Measurements from ENCODE around the gene ADARB2.

The ADARB2 gene

GRCh38 chr10:1204434-1205326 lies 532.6 kb downstream of the ADARB2 start:
- no peak for DNase-seq (ENCODE audit: low read depth)

- DNase-seq (ENCODE audit: low read depth): no peak
Measured at GRCh38 chr10:1203704-1204103, 533.6 kb downstream of the ADARB2 start.

DNA sequence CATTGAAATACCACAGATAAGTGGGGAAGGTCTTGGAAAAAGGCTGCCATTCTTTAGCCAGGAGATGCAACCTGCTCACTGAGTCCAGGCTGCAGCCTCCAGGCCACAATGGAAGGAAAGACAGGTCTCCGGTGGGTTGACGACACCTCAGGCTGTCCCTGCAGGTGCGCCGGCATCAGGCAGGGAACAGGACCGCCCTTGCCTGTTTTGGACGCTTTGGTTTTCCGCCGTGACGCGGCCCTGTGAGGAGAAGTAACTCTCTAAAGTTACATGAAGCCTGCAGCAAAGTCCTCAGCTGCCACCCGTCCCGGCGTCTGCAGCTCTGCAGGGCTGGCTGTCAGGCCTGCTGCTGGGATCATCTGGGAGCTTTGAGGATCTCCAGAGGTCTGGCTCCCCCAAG lies 534.1 kb downstream of the ADARB2 start:
- DNase-seq (ENCODE audit: low read depth): no peak

- no peak for DNase-seq (ENCODE audit: low read depth)
Measured at GRCh38 chr10:1202343-1202742, 535.0 kb downstream of the ADARB2 start.

DNA sequence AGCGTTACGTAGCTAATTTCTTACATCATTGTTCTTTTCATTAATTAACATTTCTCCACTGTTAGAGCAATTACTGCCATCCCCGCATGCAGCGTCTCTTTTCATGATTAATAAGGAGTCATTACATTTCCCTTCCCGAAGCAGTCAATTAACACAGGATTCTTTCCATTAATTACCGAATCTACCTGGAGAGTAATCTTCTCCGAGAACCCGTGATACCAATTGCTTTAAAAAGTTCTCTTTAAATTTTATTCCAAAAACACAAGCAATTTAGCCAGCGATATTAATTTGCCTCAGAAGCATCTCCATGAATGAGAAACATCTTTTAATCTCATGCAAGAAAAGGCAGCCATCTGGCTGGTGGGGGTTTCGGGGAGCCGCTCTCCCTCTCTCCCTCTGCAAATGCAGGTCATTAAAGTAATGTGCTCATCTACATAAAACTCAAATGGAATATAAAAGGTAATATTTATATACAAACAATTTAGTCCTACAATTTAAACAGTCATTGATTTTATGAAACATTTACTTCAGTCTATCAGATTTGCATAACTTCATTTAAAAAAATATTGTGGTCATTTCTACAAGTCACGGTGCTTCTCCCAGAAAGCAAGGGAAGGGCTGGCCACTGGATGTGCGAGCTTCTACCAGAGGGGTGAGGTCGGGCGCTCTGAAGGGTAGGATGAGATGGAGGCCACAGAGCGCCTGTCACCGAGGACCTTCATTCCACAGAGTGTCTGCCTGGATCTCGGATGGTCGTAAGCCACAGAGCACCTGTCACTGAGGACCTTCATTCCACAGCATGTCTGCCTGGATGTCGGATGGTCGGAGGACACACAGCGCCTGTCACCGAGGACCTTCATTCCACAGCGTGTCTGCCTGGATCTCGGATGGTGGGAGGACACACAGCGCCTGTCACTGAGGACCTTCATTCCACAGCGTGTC lies 536.2 kb downstream of the ADARB2 start:
- no peak for DNase-seq (ENCODE audit: low read depth)

- no peak for DNase-seq (ENCODE audit: low read depth)
Measured at GRCh38 chr10:1199897-1200721, 537.2 kb downstream of the ADARB2 start.

GRCh38 chr10:1199345-1199673 lies 538.0 kb downstream of the ADARB2 start:
- DNase-seq (ENCODE audit: low read depth): no peak

DNA sequence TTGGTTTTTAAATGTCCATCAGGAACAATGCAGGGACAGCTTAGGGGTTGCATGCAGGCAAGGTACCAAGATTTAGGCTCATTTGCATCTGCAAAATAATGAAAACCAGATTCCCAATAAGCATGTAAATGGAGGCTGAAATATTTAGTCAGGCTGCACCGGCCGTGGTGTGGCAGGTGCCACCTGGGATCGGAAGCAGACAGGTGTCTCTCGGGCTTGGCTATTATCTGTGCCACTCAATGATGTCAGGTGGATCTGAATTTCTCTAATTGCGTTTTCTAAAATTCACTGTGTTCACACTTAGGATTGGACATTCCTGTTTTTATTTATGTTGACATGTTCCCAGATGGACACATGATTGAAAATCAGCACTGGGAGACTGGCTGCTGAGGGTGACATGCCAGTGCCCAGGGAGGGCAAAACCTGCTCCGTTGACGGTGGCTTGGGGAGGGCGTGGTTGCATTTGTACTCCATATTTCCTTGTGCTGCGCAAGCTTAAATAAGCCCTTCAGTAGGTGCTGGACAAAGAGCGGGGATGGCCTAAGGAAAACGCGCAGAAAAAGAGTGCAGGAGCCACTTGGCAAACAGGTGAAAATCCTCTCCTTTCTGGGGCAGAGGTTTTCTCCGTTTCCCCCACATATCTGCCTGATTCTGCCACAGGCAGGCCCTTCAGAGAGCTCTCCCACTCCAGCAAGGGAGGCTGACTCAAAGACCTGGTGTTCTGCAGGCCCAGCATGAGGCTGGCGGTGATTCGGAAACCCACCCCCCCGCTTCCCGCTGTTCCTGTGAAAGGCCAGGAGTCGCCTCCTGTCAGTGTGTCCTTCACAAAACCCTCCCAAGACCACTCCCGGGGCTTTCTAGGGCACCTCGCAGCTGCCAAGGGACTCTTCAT lies 538.6 kb downstream of the ADARB2 start:
- no peak for DNase-seq (ENCODE audit: low read depth)

DNA sequence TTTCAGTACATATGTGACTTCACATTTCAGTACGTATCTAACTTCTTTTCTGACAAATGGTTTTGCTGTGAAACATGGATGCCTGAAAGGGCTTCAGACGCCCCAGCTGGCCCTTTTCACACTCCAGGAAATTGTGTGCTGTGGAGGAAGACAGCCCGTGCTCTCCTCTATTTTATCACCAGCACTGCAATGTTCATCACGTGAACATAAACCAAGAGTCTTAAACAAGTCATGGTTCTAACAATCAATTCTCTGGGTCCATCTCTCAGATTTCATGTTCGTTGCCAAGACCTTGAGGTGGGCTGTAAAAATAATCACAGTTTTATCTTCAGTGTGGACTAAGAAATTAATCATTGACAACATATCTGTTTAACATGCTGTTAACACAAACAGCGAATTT lies 539.9 kb downstream of the ADARB2 start:
- no peak for DNase-seq (ENCODE audit: low read depth)

- no peak for DNase-seq (ENCODE audit: low read depth)
Measured at GRCh38 chr10:1196656-1197055, 540.7 kb downstream of the ADARB2 start.

GRCh38 chr10:1195828-1196227 lies 541.5 kb downstream of the ADARB2 start:
- DNase-seq (ENCODE audit: low read depth): no peak

DNA sequence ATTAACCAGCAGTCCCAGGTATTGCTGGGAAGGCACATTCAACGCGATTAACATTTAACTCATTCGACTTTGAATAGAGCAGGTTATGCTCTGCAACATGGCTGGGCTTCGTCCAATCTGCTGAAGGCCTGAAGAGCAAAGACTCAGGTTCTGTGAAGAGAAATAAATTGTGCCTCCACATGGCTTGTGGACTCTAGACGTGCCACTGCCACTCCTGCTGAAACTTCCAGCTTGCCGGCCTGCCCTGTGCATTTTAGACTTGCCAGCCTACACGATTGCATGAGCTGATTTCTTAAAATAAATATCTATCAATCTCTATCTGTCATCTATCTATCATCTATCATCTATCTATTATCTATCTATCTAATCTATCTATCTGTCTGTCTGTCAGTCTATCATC lies 543.2 kb downstream of the ADARB2 start:
- no peak for DNase-seq (ENCODE audit: low read depth)

DNA sequence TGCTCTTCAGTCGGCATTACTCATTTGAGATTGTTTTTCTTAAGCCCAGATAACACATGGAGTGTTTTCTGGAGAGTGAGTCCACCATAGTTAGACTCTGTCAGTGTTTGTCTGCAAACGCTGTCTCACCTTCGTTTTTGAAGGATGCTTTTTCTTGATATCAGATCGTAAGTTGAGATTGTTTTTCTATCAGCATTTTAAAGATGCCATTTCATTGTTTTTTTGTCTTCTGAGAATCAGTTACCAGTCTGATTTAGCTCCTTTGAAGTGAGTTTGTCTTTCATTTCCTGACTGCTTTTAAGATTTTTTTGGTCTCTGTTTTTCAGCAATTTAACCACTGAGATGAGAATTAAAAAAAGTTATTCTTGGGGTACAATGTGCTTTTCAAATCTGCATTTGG lies 543.8 kb downstream of the ADARB2 start:
- DNase-seq (ENCODE audit: low read depth): no peak

- DNase-seq (ENCODE audit: low read depth): no peak
Measured at GRCh38 chr10:1191752-1192151, 545.6 kb downstream of the ADARB2 start.

DNA sequence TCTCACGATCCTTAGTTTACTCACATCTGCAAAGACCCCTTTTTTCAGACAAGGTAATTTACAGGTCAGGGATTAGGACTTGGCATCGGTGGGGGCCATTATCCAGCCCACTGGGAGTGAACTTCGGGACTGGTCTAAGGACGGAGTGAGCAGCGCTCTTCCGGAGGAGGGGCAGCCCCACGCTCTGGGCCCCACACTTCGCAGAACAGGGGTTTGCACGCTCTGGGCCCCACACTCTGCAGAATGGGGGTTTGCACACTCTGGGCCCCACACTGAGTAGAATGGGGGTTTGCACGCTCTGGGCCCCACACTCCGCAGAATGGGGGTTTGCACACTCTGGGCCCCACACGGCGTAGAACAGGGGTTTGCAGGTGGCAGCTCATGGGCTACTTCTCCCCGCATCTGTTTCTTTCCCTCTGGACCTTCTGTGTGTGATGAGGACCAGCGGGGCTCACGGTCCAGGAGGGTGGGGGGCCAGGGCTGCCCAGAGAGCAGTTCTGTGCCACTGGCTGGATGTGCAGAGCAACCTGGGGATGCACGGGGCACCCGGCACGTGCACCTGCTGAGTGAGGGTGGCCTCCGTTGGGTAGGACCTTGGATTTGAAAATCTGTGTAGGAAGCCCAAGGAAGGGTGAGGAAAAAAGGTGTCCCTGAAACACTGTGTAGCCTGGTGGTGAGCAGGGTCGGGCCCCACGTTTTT lies 546.4 kb downstream of the ADARB2 start:
- DNase-seq (ENCODE audit: low read depth): no peak

DNA sequence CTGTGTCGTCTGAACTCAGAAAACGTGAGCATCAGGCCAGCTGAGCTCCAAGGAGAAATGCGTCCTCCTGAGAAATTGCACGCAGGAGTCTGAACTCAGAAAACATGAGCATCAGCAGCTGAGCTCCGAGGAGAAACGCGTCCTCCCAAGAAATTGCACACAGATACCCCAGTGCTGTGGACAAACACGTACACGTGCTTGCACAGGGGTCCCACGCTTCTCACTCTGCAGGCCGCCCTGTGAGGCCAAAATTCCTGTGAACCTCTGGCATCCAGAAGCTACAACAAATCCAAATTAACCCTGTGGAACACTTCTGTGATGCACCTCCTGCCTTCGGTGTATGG lies 547.3 kb downstream of the ADARB2 start:
- no peak for DNase-seq (ENCODE audit: low read depth)

DNA sequence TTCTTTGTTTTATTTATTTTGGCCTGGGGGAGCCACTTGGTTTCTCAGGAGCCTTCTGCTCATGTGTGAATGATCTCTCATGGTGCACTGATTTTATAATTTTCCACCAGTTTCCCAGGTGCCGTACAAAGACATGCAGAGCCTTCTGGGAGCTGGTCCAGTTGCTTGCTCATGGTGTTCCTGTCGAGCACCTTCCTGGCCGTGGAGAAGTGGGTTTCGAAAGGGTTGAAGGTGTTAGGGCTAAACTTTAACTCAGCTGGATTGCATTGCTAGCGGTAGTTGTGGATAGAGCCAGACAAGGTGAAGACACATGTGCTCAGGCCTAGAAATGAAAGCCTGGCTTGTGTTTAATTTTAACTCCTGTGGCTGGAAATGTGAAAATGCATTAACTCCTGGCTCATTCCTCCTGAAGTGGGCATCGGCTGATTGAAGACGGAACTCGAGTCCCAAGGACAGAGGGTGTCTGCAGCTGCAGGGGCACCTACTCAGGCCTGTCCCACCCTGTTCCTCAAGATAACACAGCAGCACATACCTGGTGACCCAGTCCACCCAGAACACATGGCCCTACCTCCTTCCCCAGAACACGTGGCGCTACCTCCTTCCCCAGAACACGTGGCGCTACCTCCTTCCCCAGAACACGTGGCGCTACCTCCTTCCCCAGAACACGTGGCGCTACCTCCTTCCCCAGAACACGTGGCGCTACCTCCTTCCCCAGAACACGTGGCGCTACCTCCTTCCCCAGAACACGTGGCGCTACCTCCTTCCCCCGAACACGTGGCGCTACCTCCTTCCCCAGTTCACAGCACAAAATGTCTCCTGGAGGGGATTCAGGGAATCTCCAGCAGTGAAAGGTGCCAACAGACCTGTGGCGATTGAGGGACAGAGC lies 547.9 kb downstream of the ADARB2 start:
- DNase-seq (ENCODE audit: low read depth): no peak

DNA sequence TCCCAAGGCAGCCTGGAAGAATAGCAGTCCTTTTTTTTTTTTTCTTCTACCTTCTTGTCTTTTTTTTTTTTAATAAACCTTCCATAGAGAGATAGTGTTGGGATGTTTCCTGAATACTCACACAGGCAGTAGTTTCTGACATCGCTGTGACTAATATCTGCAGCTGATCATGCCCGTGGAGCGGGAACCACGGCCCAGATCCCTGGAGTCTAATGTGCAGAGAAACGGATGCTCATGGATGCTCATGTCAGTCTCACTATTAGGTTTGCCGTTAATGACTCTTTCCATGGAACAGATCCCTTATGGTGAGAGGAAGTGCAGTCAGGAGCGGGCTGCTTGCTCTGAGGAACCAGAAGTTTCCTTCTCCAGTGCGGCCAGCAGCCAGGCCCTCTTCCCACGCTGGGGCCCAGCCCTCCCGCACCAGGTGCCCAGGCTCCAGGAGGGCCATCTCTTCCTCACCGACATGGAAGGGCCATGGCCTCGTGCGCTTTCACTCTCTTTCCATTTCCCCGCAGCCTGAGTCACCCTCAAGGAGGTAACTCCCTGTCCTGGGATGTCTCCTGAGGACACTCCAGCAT lies 548.7 kb downstream of the ADARB2 start:
- no peak for DNase-seq (ENCODE audit: low read depth)

DNA sequence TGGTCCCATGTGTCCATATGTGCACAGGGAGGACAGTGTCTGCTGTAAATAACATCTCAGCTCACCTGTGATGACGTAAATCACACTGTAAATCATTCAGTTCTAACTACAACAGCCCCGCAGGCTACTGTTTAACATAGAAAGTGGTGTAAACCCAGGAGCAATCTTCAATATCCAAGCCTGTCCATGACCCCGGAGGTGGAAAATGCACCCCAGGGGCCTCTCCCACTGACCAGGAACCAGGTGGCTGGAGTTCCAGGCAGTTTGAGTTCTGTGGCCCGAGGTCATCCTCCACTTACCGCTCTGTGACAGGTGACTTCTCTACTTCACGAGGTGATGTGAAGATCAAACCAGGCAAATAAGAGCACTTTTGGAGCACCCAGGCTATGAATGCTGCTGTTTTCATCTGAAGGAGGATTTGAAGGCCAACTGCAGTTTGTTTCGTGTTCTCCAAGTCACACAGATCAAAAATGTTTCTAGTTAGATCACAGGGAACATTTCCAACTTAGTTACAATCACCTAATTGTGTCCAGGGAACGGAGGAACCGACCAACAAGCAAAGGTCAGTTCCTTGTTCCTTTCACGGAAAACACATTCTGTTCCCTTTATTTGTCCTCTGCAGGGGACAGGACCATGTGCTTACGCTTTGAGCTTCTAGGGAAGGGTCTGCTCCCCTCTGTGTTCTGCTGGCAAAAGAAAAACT lies 549.3 kb downstream of the ADARB2 start:
- DNase-seq (ENCODE audit: low read depth): no peak
